ENCODE data around the gene TRIM46. TPM values are rescaled to one million over a fixed set of nuclear protein-coding genes. Genes with fewer than 3 reads are reported as not detected.
"Not testable (repeated sequence)": the region's sequence is repeated elsewhere in the genome, so short reads cannot be mapped to it uniquely, and the experiment has no call there.

TRIM46 gene
- polyA plus RNA-seq, 3 donors: 0.13 TPM; not detected in 2

GRCh38 chr1:155212051-155212440 lies 38.4 kb downstream of the TRIM46 start:
- H3K4me3 Mint-ChIP-seq: not testable (repeated sequence)
- H3K27ac Mint-ChIP-seq: peak overlapping the region in 3 of 7 donors; percentile 97 to 100 (median 100)

GRCh38 chr1:155214702-155215101 lies 41.1 kb downstream of the TRIM46 start:
- Histone ChIP-seq H3K79me2 (ENCODE audit: insufficient read depth, low read length) (peaks cover 17% of the 10 kb centered on the region), H3K4me1 (ENCODE audit: control insufficient read depth in 1 of 2, insufficient read depth in 2 of 2, low read length in 2 of 2) (peaks cover 39 to 55% of the 10 kb centered on the region in 2 donors)
- H3K4me3 ChIP-seq (replicated peaks in 1 of 3; ENCODE audit: low read depth in 2 of 3, low read length in 3 of 3); intact Hi-C loops (cut with micrococcal nuclease); DNase-seq; H3K27ac ChIP-seq (ENCODE audit: low read depth in 1 of 2, low read length in 2 of 2); H4K20me1 ChIP-seq (ENCODE audit: insufficient read depth, low read length); H3K27me3 Mint-ChIP-seq (ENCODE audit: low read depth in 3 of 3); H3K4me2 ChIP-seq (replicated peaks; ENCODE audit: extremely low read depth, low read length, poor library complexity, severe bottlenecking); H3K27me3 ChIP-seq (ENCODE audit: control insufficient read depth in 2 of 2, insufficient read depth in 2 of 2, low read length in 2 of 2); H3K9me3 ChIP-seq (replicated peaks in 1 of 2; ENCODE audit: control insufficient read depth in 1 of 2, insufficient read depth in 1 of 2, low read length in 2 of 2); H3K36me3 ChIP-seq (replicated peaks in 1 of 2; ENCODE audit: control insufficient read depth in 1 of 2, insufficient read depth in 2 of 2, low read length in 2 of 2); H3K9me3 Mint-ChIP-seq; H3K9ac ChIP-seq (ENCODE audit: insufficient read depth, low read length, poor library complexity, severe bottlenecking); H3K4me3 Mint-ChIP-seq; H2AFZ ChIP-seq (ENCODE audit: insufficient read depth, low read depth, low read length, poor library complexity, severe bottlenecking): not testable (repeated sequence)
- 75% methylated on average over 1 of the region's 10 CpGs for WGBS (ENCODE audit: insufficient coverage)
- H3K36me3 Mint-ChIP-seq: peaks cover 17 to 34% of the 10 kb centered on the region in 2 donors
- H3K4me1 Mint-ChIP-seq: peaks cover 51% of the 10 kb centered on the region
- peak overlapping the region in 6 of 7 donors; percentile 64 to 88 (median 72) for H3K27ac Mint-ChIP-seq

More at GRCh38 chr1:155212051-155212440, 38.4 kb downstream of the TRIM46 start:
- H3K4me1 ChIP-seq (ENCODE audit: control insufficient read depth in 1 of 2, insufficient read depth in 2 of 2, low read length in 2 of 2): peaks cover 53 to 67% of the 10 kb centered on the region in 2 donors
- H3K9me3 ChIP-seq (replicated peaks in 1 of 2; ENCODE audit: control insufficient read depth in 1 of 2, insufficient read depth in 1 of 2, low read length in 2 of 2); H3K9me3 Mint-ChIP-seq; H4K20me1 ChIP-seq (ENCODE audit: insufficient read depth, low read length); H3K4me2 ChIP-seq (replicated peaks; ENCODE audit: extremely low read depth, low read length, poor library complexity, severe bottlenecking); H3K9ac ChIP-seq (ENCODE audit: insufficient read depth, low read length, poor library complexity, severe bottlenecking); H3K27me3 Mint-ChIP-seq (ENCODE audit: low read depth in 3 of 3); H3K4me3 ChIP-seq (replicated peaks in 1 of 3; ENCODE audit: low read depth in 2 of 3, low read length in 3 of 3); intact Hi-C loops (cut with micrococcal nuclease); H3K27me3 ChIP-seq (ENCODE audit: control insufficient read depth in 2 of 2, insufficient read depth in 2 of 2, low read length in 2 of 2); H3K36me3 ChIP-seq (replicated peaks in 1 of 2; ENCODE audit: control insufficient read depth in 1 of 2, insufficient read depth in 2 of 2, low read length in 2 of 2); H3K27ac ChIP-seq (ENCODE audit: low read depth in 1 of 2, low read length in 2 of 2); H2AFZ ChIP-seq (ENCODE audit: insufficient read depth, low read depth, low read length, poor library complexity, severe bottlenecking); DNase-seq: not testable (repeated sequence)
- Mint-ChIP-seq H3K36me3 (peaks cover 17 to 34% of the 10 kb centered on the region in 2 donors), H3K4me1 (peaks cover 56% of the 10 kb centered on the region)
- H3K79me2 ChIP-seq (ENCODE audit: insufficient read depth, low read length): peaks cover 24% of the 10 kb centered on the region
- 90% methylated on average over 3 of the region's 7 CpGs for WGBS (ENCODE audit: insufficient coverage)

Measured in CD14-positive monocyte (primary cell).